SK-N-SH treated with all-trans-retinoic acid at 6 μM for 48 hours (cell line): ENCODE data around the gene KLHL26.

Source experiments
- ARNTL ChIP-seq: fragments of 450-650 bp; formaldehyde crosslinking; IDR thresholded peaks from 2 replicates; pipeline ENCODE4 v1.5.0; 2020; ENCODE audit warnings: low read depth, mild to moderate bottlenecking, moderate library complexity, borderline replicate concordance
- BACH2 ChIP-seq: fragments of 250-450 bp; sonication (Bioruptor Pico); IDR thresholded peaks from 2 replicates; pipeline ENCODE4 v1.9.0; 2021; ENCODE audit warnings: mild to moderate bottlenecking, borderline replicate concordance
- ESRRG ChIP-seq: fragments of 250-450 bp; sonication (Bioruptor Pico); IDR thresholded peaks from 2 replicates; pipeline ENCODE4 v1.6.1; 2021; ENCODE audit warnings: mild to moderate bottlenecking
- GLIS3 ChIP-seq: fragments of 250-450 bp; sonication (Bioruptor Pico); IDR thresholded peaks from 2 replicates; pipeline ENCODE4 v1.5.0; 2020; ENCODE audit warnings: mild to moderate bottlenecking, moderate library complexity
- PATZ1 ChIP-seq: fragments of 250-450 bp; sonication (Bioruptor Pico); IDR thresholded peaks from 2 replicates; pipeline ENCODE4 v1.8.0; 2020; ENCODE audit warnings: mild to moderate bottlenecking, moderate library complexity, borderline replicate concordance
- PPARA ChIP-seq: fragments of 250-450 bp; sonication (Bioruptor Pico); IDR thresholded peaks from 2 replicates; pipeline ENCODE4 v1.5.0; 2020; ENCODE audit warnings: mild to moderate bottlenecking, borderline replicate concordance
- RARB ChIP-seq: fragments of 250-450 bp; sonication (Bioruptor Pico); IDR thresholded peaks from 2 replicates; pipeline ENCODE4 v1.8.0; 2021; ENCODE audit warnings: mild to moderate bottlenecking, moderate library complexity
- TCF4 ChIP-seq: fragments of 250-450 bp; sonication (Bioruptor Pico); IDR thresholded peaks from 2 replicates; pipeline ENCODE4 v1.8.0; 2021; ENCODE audit warnings: mild to moderate bottlenecking, moderate library complexity, borderline replicate concordance
- ZFP3 ChIP-seq: fragments of 250-450 bp; sonication (Bioruptor Pico); IDR thresholded peaks from 2 replicates; pipeline ENCODE4 v1.5.0; 2020; ENCODE audit warnings: mild to moderate bottlenecking, moderate library complexity
- ZFP30 ChIP-seq: fragments of 450-650 bp; formaldehyde crosslinking; IDR thresholded peaks from 2 replicates; pipeline ENCODE4 v1.5.0; 2022; ENCODE audit warnings: mild to moderate bottlenecking, moderate library complexity
- ZNF70 ChIP-seq: fragments of 450-650 bp; formaldehyde crosslinking; IDR thresholded peaks from 2 replicates; pipeline ENCODE4 v1.5.0; 2020; ENCODE audit warnings: mild to moderate bottlenecking, moderate library complexity
- TF ChIP-seq, protein P1 (sequence below): fragments of 250-450 bp; sonication (Bioruptor Pico); IDR thresholded peaks from 2 replicates; pipeline ENCODE4 v1.5.0; 2020; ENCODE audit warnings: mild to moderate bottlenecking, moderate library complexity
- TF ChIP-seq, protein P2 (sequence below): fragments of 250-450 bp; sonication (Bioruptor Pico); IDR thresholded peaks from 2 replicates; pipeline ENCODE4 v1.5.1; 2021; ENCODE audit warnings: mild to moderate bottlenecking, moderate library complexity

- TF ChIP-seq, protein P1, sequence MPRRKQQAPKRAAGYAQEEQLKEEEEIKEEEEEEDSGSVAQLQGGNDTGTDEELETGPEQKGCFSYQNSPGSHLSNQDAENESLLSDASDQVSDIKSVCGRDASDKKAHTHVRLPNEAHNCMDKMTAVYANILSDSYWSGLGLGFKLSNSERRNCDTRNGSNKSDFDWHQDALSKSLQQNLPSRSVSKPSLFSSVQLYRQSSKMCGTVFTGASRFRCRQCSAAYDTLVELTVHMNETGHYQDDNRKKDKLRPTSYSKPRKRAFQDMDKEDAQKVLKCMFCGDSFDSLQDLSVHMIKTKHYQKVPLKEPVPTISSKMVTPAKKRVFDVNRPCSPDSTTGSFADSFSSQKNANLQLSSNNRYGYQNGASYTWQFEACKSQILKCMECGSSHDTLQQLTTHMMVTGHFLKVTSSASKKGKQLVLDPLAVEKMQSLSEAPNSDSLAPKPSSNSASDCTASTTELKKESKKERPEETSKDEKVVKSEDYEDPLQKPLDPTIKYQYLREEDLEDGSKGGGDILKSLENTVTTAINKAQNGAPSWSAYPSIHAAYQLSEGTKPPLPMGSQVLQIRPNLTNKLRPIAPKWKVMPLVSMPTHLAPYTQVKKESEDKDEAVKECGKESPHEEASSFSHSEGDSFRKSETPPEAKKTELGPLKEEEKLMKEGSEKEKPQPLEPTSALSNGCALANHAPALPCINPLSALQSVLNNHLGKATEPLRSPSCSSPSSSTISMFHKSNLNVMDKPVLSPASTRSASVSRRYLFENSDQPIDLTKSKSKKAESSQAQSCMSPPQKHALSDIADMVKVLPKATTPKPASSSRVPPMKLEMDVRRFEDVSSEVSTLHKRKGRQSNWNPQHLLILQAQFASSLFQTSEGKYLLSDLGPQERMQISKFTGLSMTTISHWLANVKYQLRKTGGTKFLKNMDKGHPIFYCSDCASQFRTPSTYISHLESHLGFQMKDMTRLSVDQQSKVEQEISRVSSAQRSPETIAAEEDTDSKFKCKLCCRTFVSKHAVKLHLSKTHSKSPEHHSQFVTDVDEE (CRISPR knock-in tag), result no peak
- TF ChIP-seq, protein P2, sequence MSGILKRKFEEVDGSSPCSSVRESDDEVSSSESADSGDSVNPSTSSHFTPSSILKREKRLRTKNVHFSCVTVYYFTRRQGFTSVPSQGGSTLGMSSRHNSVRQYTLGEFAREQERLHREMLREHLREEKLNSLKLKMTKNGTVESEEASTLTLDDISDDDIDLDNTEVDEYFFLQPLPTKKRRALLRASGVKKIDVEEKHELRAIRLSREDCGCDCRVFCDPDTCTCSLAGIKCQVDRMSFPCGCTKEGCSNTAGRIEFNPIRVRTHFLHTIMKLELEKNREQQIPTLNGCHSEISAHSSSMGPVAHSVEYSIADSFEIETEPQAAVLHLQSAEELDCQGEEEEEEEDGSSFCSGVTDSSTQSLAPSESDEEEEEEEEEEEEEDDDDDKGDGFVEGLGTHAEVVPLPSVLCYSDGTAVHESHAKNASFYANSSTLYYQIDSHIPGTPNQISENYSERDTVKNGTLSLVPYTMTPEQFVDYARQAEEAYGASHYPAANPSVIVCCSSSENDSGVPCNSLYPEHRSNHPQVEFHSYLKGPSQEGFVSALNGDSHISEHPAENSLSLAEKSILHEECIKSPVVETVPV (CRISPR knock-in tag), result no peak
- TF ChIP-seq ARNTL (no peak), ESRRG (CRISPR knock-in tag) (no peak), PPARA (CRISPR knock-in tag) (no peak), GLIS3 (CRISPR knock-in tag) (no peak), PATZ1 (CRISPR knock-in tag) (no peak), BACH2 (CRISPR knock-in tag) (no peak), TCF4 (CRISPR knock-in tag) (no peak), RARB (CRISPR knock-in tag) (no peak), ZNF70 (no peak), ZFP30 (CRISPR knock-in tag) (no peak), ZFP3 (CRISPR knock-in tag) (no peak)
Measured at GRCh38 chr19:18671303-18672043, 34.6 kb downstream of the KLHL26 start.
